OCI-LY1 (cell line): Measurements from ENCODE around the gene PKIG.

Experiments used
- H2AFZ ChIP-seq: fragments of 200-600 bp; sonication (generic), shearing (Covaris generic); 2 replicates; pipeline ENCODE4 v1.6.0; 2014; ENCODE audit warnings: antibody characterized with exemption, mild to moderate bottlenecking, low read length
- H3F3A ChIP-seq: fragments of 200-600 bp; sonication (generic), shearing (Covaris generic); 2 replicates; pipeline ENCODE4 v1.6.0; 2014; ENCODE audit warnings: mild to moderate bottlenecking, antibody characterized with exemption, low read length, moderate library complexity; ENCODE audit not compliant: insufficient read depth
- H3K27ac ChIP-seq: fragments of 200-600 bp; sonication (generic); 2 replicates; pipeline ENCODE4 v1.5.1; 2014; ENCODE audit warnings: low read length, mixed run types, mild to moderate bottlenecking, low read depth; ENCODE audit not compliant: poor library complexity, severe bottlenecking
- H3K27me3 ChIP-seq: fragments of 200-600 bp; sonication (generic); 2 replicates; pipeline ENCODE4 v1.6.0; 2014; ENCODE audit warnings: antibody characterized with exemption, mild to moderate bottlenecking, low read length, moderate library complexity; ENCODE audit not compliant: insufficient read depth
- H3K36me3 ChIP-seq: fragments of 200-600 bp; sonication (generic); 2 replicates; pipeline ENCODE4 v1.6.1; 2014; ENCODE audit warnings: mild to moderate bottlenecking, antibody characterized with exemption, low read length, moderate library complexity, mixed read lengths; ENCODE audit not compliant: insufficient read depth
- H3K4me1 ChIP-seq: fragments of 200-600 bp; sonication (generic); 2 replicates; pipeline ENCODE4 v1.5.1; 2014; ENCODE audit warnings: mild to moderate bottlenecking, low read length, moderate library complexity; ENCODE audit not compliant: insufficient read depth, severe bottlenecking
- H3K4me2 ChIP-seq: fragments of 200-600 bp; sonication (generic), shearing (Covaris generic); 2 replicates; pipeline ENCODE4 v1.6.1; 2014; ENCODE audit warnings: low read length
- H3K4me3 ChIP-seq: fragments of 200-600 bp; sonication (generic); 2 replicates; pipeline ENCODE4 v1.5.1; 2014; ENCODE audit warnings: low read length, low read depth, mild to moderate bottlenecking, mixed read lengths; ENCODE audit not compliant: poor library complexity, severe bottlenecking
- H3K79me2 ChIP-seq: fragments of 200-600 bp; shearing (Covaris generic); 2 replicates; pipeline ENCODE4 v1.6.1; 2016; ENCODE audit warnings: mixed run types, low read length, mixed read lengths; ENCODE audit not compliant: insufficient read depth
- H3K9ac ChIP-seq: fragments of 200-600 bp; sonication (generic), shearing (Covaris generic); 2 replicates; pipeline ENCODE4 v1.6.1; 2014; ENCODE audit warnings: mild to moderate bottlenecking, low read length, mixed read lengths
- H3K9me2 ChIP-seq: fragments of 200-600 bp; sonication (generic), shearing (Covaris generic); 2 replicates; pipeline ENCODE4 v1.6.1; 2014; ENCODE audit warnings: low read depth, mild to moderate bottlenecking, low read length, mixed read lengths
- H3K9me3 ChIP-seq: fragments of 200-600 bp; shearing (Covaris generic); 2 replicates; pipeline ENCODE4 v1.6.1; 2014; ENCODE audit warnings: low read length, mixed read lengths
- H4K20me1 ChIP-seq: fragments of 200-600 bp; sonication (generic), shearing (Covaris generic); 2 replicates; pipeline ENCODE4 v1.6.0; 2016; ENCODE audit warnings: mild to moderate bottlenecking, low read length; ENCODE audit not compliant: insufficient read depth
- EZH2 ChIP-seq: fragments of 200-600 bp; sonication (generic), shearing (Covaris generic); IDR thresholded peaks from 2 replicates; pipeline ENCODE4 v1.8.0; 2017; ENCODE audit warnings: borderline replicate concordance, mixed run types, mild to moderate bottlenecking, antibody characterized with exemption, low read length, moderate library complexity, mixed read lengths
- TF ChIP-seq, protein P1 (sequence below): fragments of 200-600 bp; sonication (generic), shearing (Covaris generic); IDR thresholded peaks from 2 replicates; pipeline ENCODE4 v1.5.1; 2017; ENCODE audit warnings: mild to moderate bottlenecking, antibody characterized with exemption, low read length, moderate library complexity, mixed read lengths

Gene PKIG

DNA sequence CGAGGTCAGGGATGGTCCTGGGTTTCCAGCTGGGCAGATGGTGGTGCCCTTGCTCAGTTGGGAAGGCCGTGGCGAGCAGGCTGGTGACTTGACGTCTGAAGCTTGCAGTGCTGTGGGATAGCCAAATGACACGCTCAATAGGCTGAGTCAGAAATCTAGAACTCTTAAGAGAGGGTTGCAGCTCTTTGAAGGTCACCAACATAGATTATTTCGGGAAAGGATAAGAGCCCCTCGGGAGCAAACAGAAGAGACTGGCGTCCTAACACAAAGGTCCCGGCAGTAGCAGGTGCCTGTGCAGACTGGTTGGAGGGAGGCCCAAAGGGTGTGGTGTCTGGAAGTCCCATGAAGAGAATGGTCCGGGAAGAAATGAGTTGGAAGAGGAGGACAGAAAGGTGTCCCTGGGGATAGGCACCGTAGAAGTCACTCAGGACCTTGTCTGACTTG lies 18.4 kb downstream of the PKIG start:
- Histone ChIP-seq H3K36me3 (no peaks in the 10 kb centered on the region), H3K79me2 (no peaks in the 10 kb centered on the region), H3K9me3 (no peaks in the 10 kb centered on the region), H3K9ac (peak overlapping the region; percentile 48; the same call in 1 of the 2 replicates), H3K27ac (peak overlapping the region; percentile 73), H3K4me1 (peaks cover 84% of the 10 kb centered on the region), H3K27me3 (no peaks in the 10 kb centered on the region), H3K9me2 (no peaks in the 10 kb centered on the region), H2AFZ (no peak overlapping the region), H4K20me1 (no peaks in the 10 kb centered on the region), H3K4me3 (peak overlapping the region; percentile 55), H3F3A (no peaks in the 10 kb centered on the region), H3K4me2 (peak overlapping the region; percentile 66)
- TF ChIP-seq, protein P1, sequence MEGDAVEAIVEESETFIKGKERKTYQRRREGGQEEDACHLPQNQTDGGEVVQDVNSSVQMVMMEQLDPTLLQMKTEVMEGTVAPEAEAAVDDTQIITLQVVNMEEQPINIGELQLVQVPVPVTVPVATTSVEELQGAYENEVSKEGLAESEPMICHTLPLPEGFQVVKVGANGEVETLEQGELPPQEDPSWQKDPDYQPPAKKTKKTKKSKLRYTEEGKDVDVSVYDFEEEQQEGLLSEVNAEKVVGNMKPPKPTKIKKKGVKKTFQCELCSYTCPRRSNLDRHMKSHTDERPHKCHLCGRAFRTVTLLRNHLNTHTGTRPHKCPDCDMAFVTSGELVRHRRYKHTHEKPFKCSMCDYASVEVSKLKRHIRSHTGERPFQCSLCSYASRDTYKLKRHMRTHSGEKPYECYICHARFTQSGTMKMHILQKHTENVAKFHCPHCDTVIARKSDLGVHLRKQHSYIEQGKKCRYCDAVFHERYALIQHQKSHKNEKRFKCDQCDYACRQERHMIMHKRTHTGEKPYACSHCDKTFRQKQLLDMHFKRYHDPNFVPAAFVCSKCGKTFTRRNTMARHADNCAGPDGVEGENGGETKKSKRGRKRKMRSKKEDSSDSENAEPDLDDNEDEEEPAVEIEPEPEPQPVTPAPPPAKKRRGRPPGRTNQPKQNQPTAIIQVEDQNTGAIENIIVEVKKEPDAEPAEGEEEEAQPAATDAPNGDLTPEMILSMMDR: no peak
- TF ChIP-seq EZH2: no peak

DNA sequence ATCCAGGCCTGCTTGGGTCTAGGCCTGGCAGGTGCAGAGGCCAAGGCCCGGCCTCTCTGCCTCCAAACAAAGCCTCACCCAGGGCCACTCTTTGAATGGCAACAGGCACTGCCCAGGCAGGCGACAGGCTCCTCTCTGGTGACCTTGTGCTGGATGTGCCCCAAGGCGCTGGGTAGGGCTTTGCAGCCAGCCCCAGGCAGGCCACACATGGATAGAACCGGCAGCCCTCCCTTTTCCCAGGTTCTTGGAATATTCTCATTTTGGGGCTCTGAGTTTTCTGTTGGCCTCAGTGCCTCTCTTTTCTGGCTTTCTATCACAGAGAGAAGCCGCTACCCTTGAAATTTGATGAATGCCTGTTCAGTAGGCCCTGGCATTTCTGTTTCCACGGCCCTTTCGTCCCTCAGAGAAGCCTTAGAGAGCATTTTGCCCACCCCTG lies 18.9 kb downstream of the PKIG start:
- Histone ChIP-seq H3K27ac (peak overlapping the region; percentile 73), H4K20me1 (no peaks in the 10 kb centered on the region), H3K9me2 (no peaks in the 10 kb centered on the region), H3K79me2 (no peaks in the 10 kb centered on the region), H3K9ac (peak overlapping the region; percentile 48; the same call in 1 of the 2 replicates), H3K9me3 (no peaks in the 10 kb centered on the region), H3K27me3 (no peaks in the 10 kb centered on the region), H3F3A (no peaks in the 10 kb centered on the region), H3K36me3 (no peaks in the 10 kb centered on the region), H3K4me1 (peaks cover 80% of the 10 kb centered on the region), H3K4me3 (peak overlapping the region; percentile 55), H3K4me2 (peak overlapping the region; percentile 66), H2AFZ (no peak overlapping the region)
- TF ChIP-seq EZH2: no peak
- TF ChIP-seq, protein P1: no peak

DNA sequence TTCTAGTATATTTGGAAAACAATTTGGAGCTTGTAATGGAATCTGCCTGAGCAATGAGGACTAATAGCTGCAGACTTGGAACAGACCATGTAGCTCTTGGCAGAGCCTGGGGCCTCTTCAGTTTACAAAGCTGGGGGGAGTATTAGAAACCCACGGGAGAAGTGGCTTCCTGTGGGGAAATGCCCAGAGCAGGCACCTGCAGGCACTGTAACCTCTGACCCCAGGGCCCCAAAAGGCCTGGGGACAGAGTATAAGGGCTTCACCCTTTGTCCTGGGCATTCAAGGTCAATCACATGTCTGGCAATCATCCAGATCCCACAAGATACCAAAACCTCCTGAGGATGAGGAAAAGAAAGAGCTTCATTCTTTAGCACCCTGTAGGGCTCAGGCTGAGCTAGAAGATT lies 19.4 kb downstream of the PKIG start:
- Histone ChIP-seq H3K4me1 (peaks cover 74% of the 10 kb centered on the region), H3K79me2 (no peaks in the 10 kb centered on the region), H3K27me3 (no peaks in the 10 kb centered on the region), H3K9ac (peak overlapping the region; percentile 48; the same call in 1 of the 2 replicates), H3K9me2 (no peaks in the 10 kb centered on the region), H3F3A (no peaks in the 10 kb centered on the region), H2AFZ (no peak overlapping the region), H4K20me1 (no peaks in the 10 kb centered on the region), H3K9me3 (no peaks in the 10 kb centered on the region), H3K4me3 (peak overlapping the region; percentile 55), H3K36me3 (no peaks in the 10 kb centered on the region), H3K4me2 (peak overlapping the region; percentile 66; the same call in 1 of the 2 replicates), H3K27ac (peak overlapping the region; percentile 73)
- TF ChIP-seq EZH2: no peak
- TF ChIP-seq, protein P1: no peak
